Testis (tissue), 3 donors: Measurements from ENCODE around the gene STX18. TPM values are rescaled to one million over a fixed set of nuclear protein-coding genes. Genes with fewer than 3 reads are reported as not detected.
A peak's percentile ranks its signal among the peaks of the same experiment; 100 is the strongest.

ENCODE experiments used
- DNase-seq: peaks from one replicate; pipeline ENCODE4 v3.0.0-alpha.2; 2019
- H3K27ac ChIP-seq, 2 donors: fragments of 200-600 bp; sonication (generic); one replicate each; pipeline ENCODE4 v1.5.1; 2019
- H3K27me3 ChIP-seq: fragments of 200-600 bp; sonication (generic); one replicate; pipeline ENCODE4 v1.5.1; 2019
- H3K36me3 ChIP-seq: fragments of 200-600 bp; sonication (generic); one replicate; pipeline ENCODE4 v1.5.1; 2017; ENCODE audit warnings: low read depth; ENCODE audit errors: missing control alignments
- H3K4me1 ChIP-seq: fragments of 200-600 bp; sonication (generic); one replicate; pipeline ENCODE4 v1.5.1; 2019
- H3K4me3 ChIP-seq, 2 donors: fragments of 200-600 bp; sonication (generic); one replicate each; pipeline ENCODE4 v1.5.1; 2017 to 2019
- H3K9me3 ChIP-seq: fragments of 200-600 bp; sonication (generic); one replicate; pipeline ENCODE4 v1.5.1; 2017
- CTCF ChIP-seq, 3 experiments: fragments of 450-650 bp in 2 of 3; fragments of 200-600 bp in 1 of 3; sonication (generic) in 1 of 3; IDR thresholded peaks; one replicate each; pipeline ENCODE4 v1.5.1; 2016 to 2019; ENCODE audit warnings: antibody characterized with exemption in 3 of 3, mild to moderate bottlenecking in 2 of 3, moderate library complexity in 1 of 3
- POLR2A ChIP-seq: fragments of 450-650 bp; IDR thresholded peaks from one replicate; pipeline ENCODE4 v1.6.1; 2017; ENCODE audit warnings: antibody characterized with exemption, mild to moderate bottlenecking, moderate library complexity
- WGBS, 2 donors: methylation state at CpG; one replicate each; pipeline ENCODE4 v1.1.5; 2018; 5-methylcytosine and 5-hydroxymethylcytosine counted together
- intact Hi-C: fragments of 100-400 bp; cut with DNase I; formaldehyde crosslinking; loops from one replicate; pipeline ENCODE4 v1.15.1; 2023; ENCODE audit warnings: low total_unique reads
- polyA plus RNA-seq: library from polyadenylated mRNA; stranded (reverse); fragments of 350-450 nt; fragmentation: Illumina TruSeq; extraction: RNeasy Lipid Tissue Mini Kit (QIAGEN cat#74804); gene quantifications from one replicate; pipeline ENCODE4 v1.2.3, GENCODE V29; 2014; ENCODE audit warnings: low read depth, low replicate concordance; ENCODE audit not compliant: insufficient read depth
- total RNA-seq, 2 donors: library from RNA; depleted of rRNA; stranded (reverse); fragments of >200 nt; gene quantifications; one replicate each; pipeline ENCODE4 v1.2.3, GENCODE V29; 2016

The STX18 gene
- total and polyA plus RNA-seq, 3 donors from 2014 or later, result 53.5 to 111 (median 55.0) TPM

GRCh38 chr4:4436244-4436823 lies 105.5 kb downstream of the STX18 start:
- no peak for DNase-seq
- H3K4me3 ChIP-seq, result no peak overlapping the region
- intact Hi-C loops, result no loop called here
- H3K9me3 ChIP-seq, result no peaks in the 10 kb centered on the region
- WGBS, 2 donors, result 82 to 91% methylated on average over 2 of the region's 2 CpGs
- no peak for TF ChIP-seq CTCF (IDR thresholded peaks at IDR 0.05)
- no peak for TF ChIP-seq POLR2A
- no peaks in the 10 kb centered on the region for H3K4me1 ChIP-seq
- H3K27ac ChIP-seq, result no peak overlapping the region
- no peaks in the 10 kb centered on the region for H3K36me3 ChIP-seq
- no peaks in the 10 kb centered on the region for H3K27me3 ChIP-seq

DNA sequence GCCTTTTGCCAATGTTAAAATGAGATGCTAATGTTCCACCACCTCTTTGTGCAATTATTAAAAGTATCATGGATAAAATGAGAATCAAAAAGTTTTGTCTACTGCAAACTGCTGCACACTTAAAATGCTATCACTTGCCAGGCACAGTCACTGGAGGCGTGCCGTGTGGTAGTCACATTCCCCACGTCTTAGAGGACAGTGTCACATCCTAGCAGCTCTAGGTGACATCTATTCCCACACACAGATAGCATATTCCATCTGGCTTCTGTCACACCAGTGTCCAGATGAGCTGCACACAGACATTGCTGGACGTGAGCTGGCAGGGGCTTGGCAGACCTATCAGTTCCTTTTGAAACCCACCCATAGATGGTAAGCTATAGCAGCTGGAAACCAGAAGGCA lies 107.9 kb downstream of the STX18 start:
- Histone ChIP-seq H3K4me3 (no peak overlapping the region), H3K4me1 (no peaks in the 10 kb centered on the region), H3K27me3 (no peaks in the 10 kb centered on the region), H3K27ac (no peak overlapping the region), H3K36me3 (no peaks in the 10 kb centered on the region), H3K9me3 (no peaks in the 10 kb centered on the region)
- intact Hi-C loops, result no loop called here
- no peak for TF ChIP-seq CTCF (IDR thresholded peaks at IDR 0.05)
- TF ChIP-seq POLR2A, result no peak
- no peak for DNase-seq
- WGBS, 2 donors, result 63 to 87% methylated on average over 4 of the region's 4 CpGs

DNA sequence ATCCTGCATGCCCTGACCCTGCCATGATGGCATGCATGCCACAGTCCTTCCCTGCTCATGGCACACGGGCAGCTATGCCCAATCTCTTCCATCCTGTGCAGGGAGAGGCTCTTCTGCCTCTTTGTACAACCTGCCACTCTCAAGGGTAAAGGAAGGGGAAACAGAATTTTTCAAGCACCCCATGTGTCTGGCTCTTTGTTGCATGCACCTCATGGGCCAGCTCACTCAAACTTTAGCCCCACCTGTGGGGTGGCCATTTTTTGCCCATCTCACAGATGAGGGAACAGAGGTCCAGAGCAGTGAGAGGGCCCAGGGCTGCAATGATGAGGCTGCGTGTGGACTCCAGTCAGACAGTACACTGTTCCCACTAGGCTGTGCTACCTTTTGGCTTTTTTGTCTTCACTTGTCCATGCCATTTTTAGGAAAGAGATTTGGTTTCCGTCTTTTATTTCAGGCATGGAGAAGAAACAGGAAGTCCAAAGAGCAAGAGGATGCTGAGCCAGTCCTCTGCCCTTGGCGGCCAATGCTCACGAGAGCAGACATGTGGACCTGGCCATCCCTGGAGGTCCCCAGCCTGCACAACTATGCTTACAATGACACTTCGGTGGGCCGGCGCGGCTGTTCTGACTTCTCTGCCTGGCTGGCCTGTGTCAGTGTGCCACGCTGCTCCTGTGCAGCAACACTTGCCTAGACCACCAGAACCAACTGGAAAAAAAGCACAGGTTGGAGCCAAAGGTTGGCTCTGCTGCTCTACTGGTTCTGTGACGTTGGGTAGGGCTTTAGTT lies 109.3 kb downstream of the STX18 start:
- 90 to 95% methylated on average over 11 of the region's 11 CpGs for WGBS, 2 donors
- no peak for DNase-seq
- TF ChIP-seq POLR2A, result no peak
- TF ChIP-seq CTCF (IDR thresholded peaks at IDR 0.05), result no peak
- intact Hi-C loops, result no loop called here
- H3K9me3 ChIP-seq, result no peaks in the 10 kb centered on the region
- H3K36me3 ChIP-seq, result no peaks in the 10 kb centered on the region
- H3K27me3 ChIP-seq, result no peaks in the 10 kb centered on the region
- no peaks in the 10 kb centered on the region for H3K4me1 ChIP-seq
- H3K27ac ChIP-seq, result no peak overlapping the region
- no peak overlapping the region for H3K4me3 ChIP-seq

DNA sequence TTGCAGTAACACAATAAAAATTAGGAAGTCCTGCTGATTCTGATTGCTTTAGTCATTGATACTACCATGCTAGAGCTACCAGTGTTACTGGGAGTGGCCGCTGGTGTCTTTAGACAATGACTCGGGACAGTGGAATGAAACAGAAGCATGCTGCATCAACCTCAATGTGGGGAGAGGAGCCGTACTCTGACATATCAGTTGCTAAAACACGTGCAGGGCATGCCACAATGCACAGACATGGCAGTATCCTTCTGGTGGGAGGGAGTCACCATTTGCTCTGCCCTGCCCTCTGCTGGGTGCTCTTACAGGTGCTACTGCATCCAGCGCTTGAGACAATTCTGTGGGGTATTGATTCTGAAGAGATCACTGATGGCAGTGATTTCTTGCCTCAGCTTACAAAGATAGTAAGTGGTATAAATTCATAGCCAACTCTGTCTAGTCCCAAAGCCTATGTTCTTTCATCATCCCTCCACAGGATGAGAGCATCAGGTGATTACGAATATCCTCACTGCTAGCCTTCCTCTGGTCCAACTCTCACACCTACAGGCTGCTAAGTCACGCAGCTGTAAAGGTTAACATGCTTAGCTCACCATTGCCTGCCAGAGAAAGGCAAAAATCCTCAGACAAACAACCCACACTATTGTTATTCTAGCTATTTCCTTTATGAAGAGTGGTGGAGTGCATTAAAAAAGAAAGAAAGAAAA lies 111.2 kb downstream of the STX18 start:
- Histone ChIP-seq H3K36me3 (no peaks in the 10 kb centered on the region), H3K9me3 (no peaks in the 10 kb centered on the region), H3K27me3 (no peaks in the 10 kb centered on the region), H3K4me1 (no peaks in the 10 kb centered on the region), H3K4me3 (no peak overlapping the region), H3K27ac (no peak overlapping the region)
- 73 to 84% methylated on average over 7 of the region's 7 CpGs for WGBS, 2 donors
- peak; percentile 77 for DNase-seq
- peak in 2 of 3 experiments; percentile 40 to 41 for TF ChIP-seq CTCF (IDR thresholded peaks at IDR 0.05)
- no peak for TF ChIP-seq POLR2A
- intact Hi-C loops, result no loop called here
